GM19023 (cell line): ENCODE data around the gene SIRT3.
"Not testable (repeated sequence)": the region's sequence is repeated elsewhere in the genome, so short reads cannot be mapped to it uniquely, and the experiment has no call there.

Source experiments
- ATAC-seq: cut with Tn5 transposase; IDR thresholded peaks from one replicate; pipeline ENCODE4 v1.9.1; 2021; ENCODE audit warnings: mild to moderate bottlenecking, moderate library complexity; ENCODE audit not compliant: unreplicated experiment

The SIRT3 gene

GRCh38 chr11:204587-205109 lies 31.5 kb downstream of the SIRT3 start:
- ATAC-seq, result no peak

GRCh38 chr11:203945-204586 lies 32.1 kb downstream of the SIRT3 start:
- no peak for ATAC-seq

- no peak for ATAC-seq
Observed at GRCh38 chr11:203056-203944, 32.8 kb downstream of the SIRT3 start.

DNA sequence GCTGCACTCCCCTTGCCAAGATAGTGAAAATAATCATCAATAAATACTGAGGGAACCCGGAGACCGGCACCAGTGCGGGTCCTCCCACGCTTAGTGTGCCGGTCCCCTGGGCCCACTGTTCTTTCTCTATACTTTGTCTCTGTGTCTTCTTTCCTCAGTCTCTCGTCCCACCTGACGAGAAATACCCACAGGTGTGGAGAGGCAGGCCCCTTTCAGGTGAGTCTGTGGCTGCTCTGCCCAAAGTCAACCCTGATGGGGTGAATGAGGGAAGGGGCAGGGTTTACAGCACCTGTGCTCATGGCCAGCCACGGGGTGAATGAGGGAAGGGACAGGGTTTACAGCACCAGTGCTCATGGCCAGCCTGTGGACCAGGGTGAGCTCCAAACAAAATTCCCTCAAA lies 33.7 kb downstream of the SIRT3 start:
- no peak for ATAC-seq

GRCh38 chr11:201966-202365 lies 34.2 kb downstream of the SIRT3 start:
- no peak for ATAC-seq

DNA sequence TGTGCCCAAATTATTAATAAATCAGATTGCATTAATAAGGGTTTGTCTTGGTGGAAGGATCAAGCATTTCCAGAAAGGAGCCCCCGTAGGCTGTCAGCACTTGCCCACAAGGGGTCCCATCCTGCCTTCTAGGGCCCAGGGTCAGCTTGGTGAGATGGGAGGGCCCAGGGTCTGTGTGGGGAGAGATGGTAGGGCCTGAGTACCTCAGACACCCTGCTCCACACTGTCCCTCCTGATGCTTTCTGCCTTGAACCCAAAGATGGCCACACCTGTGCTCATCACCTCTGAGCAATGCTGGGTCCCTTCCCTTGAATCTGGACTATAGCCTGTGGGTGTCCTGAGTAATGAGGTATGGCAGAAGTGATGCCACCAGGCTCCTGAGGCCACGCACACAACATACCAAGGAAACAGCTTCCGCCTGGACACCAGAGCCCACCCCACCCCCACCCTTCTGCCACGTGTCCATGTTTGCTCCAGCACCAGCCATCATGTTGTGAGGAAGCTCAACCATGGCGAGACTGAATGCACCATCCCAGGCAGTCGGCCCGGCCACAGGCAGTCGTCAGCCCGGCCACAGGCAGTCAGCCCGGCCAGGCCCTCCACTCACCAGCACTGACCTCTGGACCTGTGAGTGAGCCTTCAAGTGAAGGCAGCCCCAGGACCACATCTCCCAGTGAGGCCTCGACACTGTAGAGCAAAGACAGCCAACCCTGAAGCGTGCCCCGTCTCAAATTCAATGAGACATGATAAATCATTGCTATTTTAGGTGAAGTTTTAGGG lies 35.7 kb downstream of the SIRT3 start:
- ATAC-seq, result no peak

DNA sequence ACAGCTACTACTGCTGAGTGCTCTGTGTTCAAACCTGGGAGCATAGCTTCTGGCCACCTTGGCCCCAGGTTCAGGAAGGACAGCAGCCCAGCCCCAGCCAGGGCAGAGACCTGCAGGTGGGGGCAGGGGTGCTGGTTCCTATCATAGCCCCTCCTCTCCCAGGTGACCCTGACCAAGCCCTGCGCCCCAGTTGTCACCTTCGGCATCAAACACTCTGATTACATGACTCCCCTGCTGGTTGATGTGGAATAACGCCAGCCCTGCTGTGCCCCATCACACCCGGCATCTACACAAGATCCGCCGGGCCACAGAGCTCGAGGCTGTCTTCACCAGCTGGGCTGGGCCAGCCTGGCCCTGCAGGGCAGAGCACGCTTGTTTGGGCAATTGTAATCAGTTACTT lies 36.4 kb downstream of the SIRT3 start:
- ATAC-seq, result no peak

- ATAC-seq, result no peak
Observed at GRCh38 chr11:199004-199581, 37.0 kb downstream of the SIRT3 start.

DNA sequence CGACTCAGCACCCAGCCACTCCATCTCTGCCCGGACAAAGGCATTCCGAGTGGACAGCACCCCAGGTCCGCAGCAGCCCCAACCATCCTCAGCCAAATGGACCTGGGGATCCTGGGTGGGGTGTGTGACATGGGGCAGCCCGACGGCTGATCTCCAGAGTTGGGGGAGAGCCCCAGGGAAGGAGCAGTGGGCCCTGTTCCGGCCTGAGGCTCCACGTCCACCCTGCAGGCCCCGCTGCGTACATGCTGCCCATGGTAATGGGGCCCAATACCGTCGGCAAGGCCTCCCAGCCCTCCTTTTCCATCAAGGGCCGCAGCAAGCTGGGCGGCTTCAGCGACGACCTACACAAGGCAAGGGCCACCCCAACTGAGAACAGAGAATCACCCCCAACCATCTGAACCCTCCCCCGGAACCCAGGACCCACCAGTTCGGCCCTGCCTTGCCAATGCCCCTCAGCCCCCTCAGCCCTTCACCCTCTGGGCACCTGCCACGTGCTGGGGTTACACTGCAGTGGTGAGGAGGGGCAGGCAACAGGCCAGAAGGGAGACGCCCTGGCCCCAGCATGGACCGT lies 37.8 kb downstream of the SIRT3 start:
- ATAC-seq, result no peak

- ATAC-seq, result no peak
Observed at GRCh38 chr11:197741-198235, 38.4 kb downstream of the SIRT3 start.

GRCh38 chr11:196786-197731 lies 39.1 kb downstream of the SIRT3 start:
- ATAC-seq, result no peak

GRCh38 chr11:193481-193880 lies 42.7 kb downstream of the SIRT3 start:
- ATAC-seq, result not testable (repeated sequence)

- ATAC-seq, result not testable (repeated sequence)
Observed at GRCh38 chr11:192674-193128, 43.4 kb downstream of the SIRT3 start, which contains the start of gene SCGB1C1. Gene SCGB1C1 (plus strand): TSS chr11:193078. CDS start chr11:193100, 22 bp downstream.

DNA sequence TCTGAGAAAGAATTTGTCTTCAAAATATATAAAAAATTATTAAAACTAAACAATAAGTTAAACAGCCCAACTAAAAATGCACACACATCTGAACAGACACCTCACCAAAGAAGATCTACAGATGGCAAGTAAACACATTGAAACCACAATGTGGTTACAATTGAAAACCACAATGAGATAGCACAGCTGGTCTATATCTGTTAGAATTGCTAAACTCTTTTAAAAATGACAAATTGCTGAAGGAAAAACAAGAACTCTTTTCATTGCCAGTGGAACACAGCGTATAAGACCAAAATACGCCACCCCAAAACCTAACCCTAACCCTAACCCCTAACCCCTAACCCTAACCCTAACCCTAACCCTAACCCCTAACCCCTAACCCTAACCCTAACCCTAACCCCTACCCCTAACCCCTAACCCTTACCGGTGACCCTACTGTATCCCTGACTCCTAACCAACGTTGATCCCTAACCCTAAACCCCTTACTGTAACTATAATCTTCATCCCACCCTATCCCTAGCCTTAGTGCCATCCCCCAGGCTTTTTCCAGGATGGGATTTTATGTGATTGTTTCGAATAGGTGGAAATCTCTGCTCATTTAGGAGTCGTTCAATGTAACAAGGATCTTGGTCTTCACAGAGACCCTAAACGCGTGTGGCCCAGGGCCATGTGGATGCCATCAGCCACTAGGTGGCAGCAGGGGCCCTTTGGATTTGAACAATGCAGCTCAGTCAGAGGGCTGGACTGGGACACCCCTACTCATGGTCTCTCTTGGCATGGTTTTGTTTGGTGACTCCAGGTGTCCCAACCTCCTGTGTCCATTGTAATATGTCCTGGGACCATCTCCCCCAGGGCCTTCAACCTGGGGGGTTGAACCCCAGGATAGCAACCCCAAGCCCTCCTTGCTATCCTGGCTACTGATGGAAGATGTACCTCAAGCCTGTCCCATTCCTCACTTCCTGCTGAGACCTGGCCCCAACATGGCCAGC lies 44.4 kb downstream of the SIRT3 start:
- ATAC-seq, result not testable (repeated sequence)

- ATAC-seq, result not testable (repeated sequence)
Observed at GRCh38 chr11:190546-190945, 45.6 kb downstream of the SIRT3 start.

- peak; percentile 68 for ATAC-seq
Observed at GRCh38 chr11:189843-190311, 46.3 kb downstream of the SIRT3 start.

DNA sequence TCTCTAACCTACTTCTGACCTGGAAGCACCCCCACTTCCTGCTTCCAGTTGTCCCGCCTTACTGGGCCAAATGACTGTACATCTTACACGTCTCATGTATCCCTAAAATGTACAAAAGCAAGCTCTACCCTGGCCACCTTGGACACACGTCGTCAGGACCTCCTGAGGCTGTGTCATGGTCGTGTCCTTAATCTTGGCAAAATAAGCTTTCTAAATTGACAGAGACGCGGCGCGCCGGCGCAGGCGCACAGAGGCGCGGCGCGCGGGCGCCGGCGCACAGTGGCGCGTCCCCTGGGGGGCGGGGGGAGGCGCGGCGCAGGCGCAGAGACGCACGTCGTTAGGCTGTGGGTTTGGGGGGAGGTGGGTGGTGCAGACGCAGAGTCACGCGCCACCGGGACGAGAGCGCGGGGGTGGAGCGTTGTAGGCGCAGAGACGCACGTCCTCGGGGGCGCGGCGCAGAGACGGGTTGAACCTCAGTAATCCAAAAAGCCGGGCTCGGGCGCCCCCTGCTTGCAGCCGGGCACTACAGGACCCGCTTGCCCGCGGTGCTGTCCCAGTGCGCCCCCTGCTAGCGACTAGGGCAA lies 46.9 kb downstream of the SIRT3 start:
- not testable (repeated sequence) for ATAC-seq
